ENCODE measurements around the gene BTD. TPM values are rescaled to one million over a fixed set of nuclear protein-coding genes. Genes with fewer than 3 reads are reported as not detected.
A peak's percentile ranks its signal among the peaks of the same experiment; 100 is the strongest.

BTD gene
- total and polyA plus RNA-seq, 4 donors: 45.8 to 78.1 (median 47.8) TPM

GRCh38 chr3:15634671-15635070 is 33.1 kb downstream of the BTD start:
- H3K27me3 ChIP-seq (ENCODE audit: control insufficient read depth in 4 of 4, insufficient read depth in 4 of 4, low read length in 3 of 4): no peaks in the 10 kb centered on the region
- no peak overlapping the region for H3K4me3 ChIP-seq (ENCODE audit: low read depth in 1 of 3, low read length in 3 of 3)
- no peak for TF ChIP-seq FOXA1 (IDR thresholded peaks at IDR 0.05)
- no peak for TF ChIP-seq EGR1 (IDR thresholded peaks at IDR 0.05; ENCODE audit: low read depth in 2 of 2)
- TF ChIP-seq REST (IDR thresholded peaks at IDR 0.05): no peak
- 86% methylated on average over 2 of the region's 2 CpGs for WGBS
- peaks cover 0 to 3% (median 2%) of the 10 kb centered on the region in 4 donors for H3K36me3 ChIP-seq (ENCODE audit: control insufficient read depth in 4 of 4, insufficient read depth in 3 of 4, low read depth in 1 of 4, low read length in 3 of 4)
- no peak overlapping the region for H3K27ac ChIP-seq (ENCODE audit: low read depth in 1 of 2, low read length in 2 of 2)
- peaks cover 0 to 30% (median 13%) of the 10 kb centered on the region in 4 donors for H3K4me1 ChIP-seq (ENCODE audit: control insufficient read depth in 4 of 4, insufficient read depth in 4 of 4, low read length in 3 of 4)
- no peak overlapping the region for H3K9ac ChIP-seq (ENCODE audit: low read depth in 1 of 2, low read length in 2 of 2)
- DNase-seq (ENCODE audit: low spot score): no peak
- H3K9me3 ChIP-seq (ENCODE audit: control insufficient read depth in 4 of 4, low read length in 3 of 4): no peaks in the 10 kb centered on the region

- no peak overlapping the region for H3K9ac ChIP-seq (ENCODE audit: low read depth in 1 of 2, low read length in 2 of 2)
- WGBS: 88% methylated on average over 13 of the region's 13 CpGs
- no peak overlapping the region for H3K4me3 ChIP-seq (ENCODE audit: low read depth in 1 of 3, low read length in 3 of 3)
- H3K4me1 ChIP-seq (ENCODE audit: control insufficient read depth in 4 of 4, insufficient read depth in 4 of 4, low read length in 3 of 4): peaks cover 0 to 27% (median 11%) of the 10 kb centered on the region in 4 donors
- H3K27me3 ChIP-seq (ENCODE audit: control insufficient read depth in 4 of 4, insufficient read depth in 4 of 4, low read length in 3 of 4): no peaks in the 10 kb centered on the region
- no peak for DNase-seq (ENCODE audit: low spot score)
- peak overlapping the region; percentile 2 to 30 for H3K27ac ChIP-seq (ENCODE audit: low read depth in 1 of 2, low read length in 2 of 2)
- TF ChIP-seq JUND (IDR thresholded peaks at IDR 0.05) (no peak), EGR1 (IDR thresholded peaks at IDR 0.05; ENCODE audit: low read depth in 2 of 2) (no peak), RXRA (IDR thresholded peaks at IDR 0.05) (no peak), GABPA (IDR thresholded peaks at IDR 0.05 in 1 of 2, conservative IDR thresholded peaks at IDR 0.05 in 1 of 2) (no peak), TAF1 (conservative IDR thresholded peaks at IDR 0.05) (no peak), NR2F2 (IDR thresholded peaks at IDR 0.05) (no peak), FOXA2 (IDR thresholded peaks at IDR 0.05) (no peak), HNF4A (conservative IDR thresholded peaks at IDR 0.05) (no peak), HNF4G (IDR thresholded peaks at IDR 0.05) (no peak), RAD21 (IDR thresholded peaks at IDR 0.05) (no peak), YY1 (IDR thresholded peaks at IDR 0.05) (no peak), SP1 (IDR thresholded peaks at IDR 0.05) (no peak), REST (IDR thresholded peaks at IDR 0.05) (no peak), FOXA1 (IDR thresholded peaks at IDR 0.05) (no peak)
- TF ChIP-seq, protein P1, sequence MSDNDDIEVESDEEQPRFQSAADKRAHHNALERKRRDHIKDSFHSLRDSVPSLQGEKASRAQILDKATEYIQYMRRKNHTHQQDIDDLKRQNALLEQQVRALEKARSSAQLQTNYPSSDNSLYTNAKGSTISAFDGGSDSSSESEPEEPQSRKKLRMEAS (IDR thresholded peaks at IDR 0.05): no peak
- TF ChIP-seq, protein P2, sequence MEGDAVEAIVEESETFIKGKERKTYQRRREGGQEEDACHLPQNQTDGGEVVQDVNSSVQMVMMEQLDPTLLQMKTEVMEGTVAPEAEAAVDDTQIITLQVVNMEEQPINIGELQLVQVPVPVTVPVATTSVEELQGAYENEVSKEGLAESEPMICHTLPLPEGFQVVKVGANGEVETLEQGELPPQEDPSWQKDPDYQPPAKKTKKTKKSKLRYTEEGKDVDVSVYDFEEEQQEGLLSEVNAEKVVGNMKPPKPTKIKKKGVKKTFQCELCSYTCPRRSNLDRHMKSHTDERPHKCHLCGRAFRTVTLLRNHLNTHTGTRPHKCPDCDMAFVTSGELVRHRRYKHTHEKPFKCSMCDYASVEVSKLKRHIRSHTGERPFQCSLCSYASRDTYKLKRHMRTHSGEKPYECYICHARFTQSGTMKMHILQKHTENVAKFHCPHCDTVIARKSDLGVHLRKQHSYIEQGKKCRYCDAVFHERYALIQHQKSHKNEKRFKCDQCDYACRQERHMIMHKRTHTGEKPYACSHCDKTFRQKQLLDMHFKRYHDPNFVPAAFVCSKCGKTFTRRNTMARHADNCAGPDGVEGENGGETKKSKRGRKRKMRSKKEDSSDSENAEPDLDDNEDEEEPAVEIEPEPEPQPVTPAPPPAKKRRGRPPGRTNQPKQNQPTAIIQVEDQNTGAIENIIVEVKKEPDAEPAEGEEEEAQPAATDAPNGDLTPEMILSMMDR (IDR thresholded peaks at IDR 0.05; ENCODE audit: low read depth, low read length, missing input control): no peak
- H3K36me3 ChIP-seq (ENCODE audit: control insufficient read depth in 4 of 4, insufficient read depth in 3 of 4, low read depth in 1 of 4, low read length in 3 of 4): peaks cover 0 to 3% (median 2%) of the 10 kb centered on the region in 4 donors
- H3K9me3 ChIP-seq (ENCODE audit: control insufficient read depth in 4 of 4, low read length in 3 of 4): no peaks in the 10 kb centered on the region
Observed at GRCh38 chr3:15635121-15635661, 33.6 kb downstream of the BTD start.

Measured in liver (tissue), 9 donors.